Colonic mucosa (tissue), 4 donors: ENCODE measurements around the gene KRT28. TPM values are rescaled to one million over a fixed set of nuclear protein-coding genes. Genes with fewer than 3 reads are reported as not detected.

Source experiments
- DNase-seq: peaks from one replicate; pipeline ENCODE4 v3.0.0-alpha.2; 2020
- H3K27ac ChIP-seq: fragments of 200-600 bp; one replicate; pipeline ENCODE4 v1.8.0; 2021
- H3K27me3 ChIP-seq: fragments of 200-600 bp; one replicate; pipeline ENCODE4 v1.8.0; 2021
- H3K36me3 ChIP-seq: fragments of 200-600 bp; one replicate; pipeline ENCODE4 v1.8.0; 2021
- H3K4me1 ChIP-seq: fragments of 200-600 bp; one replicate; pipeline ENCODE4 v1.8.0; 2021; ENCODE audit warnings: mild to moderate bottlenecking
- H3K4me3 ChIP-seq: fragments of 200-600 bp; one replicate; pipeline ENCODE4 v1.8.0; 2021
- H3K9ac ChIP-seq, 2 donors: one replicate each; pipeline ENCODE4 v1.7.0; 2013; ENCODE audit warnings: control low read depth in 2 of 2, low read depth in 2 of 2, low read length in 2 of 2
- H3K9me3 ChIP-seq: fragments of 200-600 bp; one replicate; pipeline ENCODE4 v1.8.0; 2021
- CTCF ChIP-seq: fragments of 200-600 bp; IDR thresholded peaks from one replicate; pipeline ENCODE4 v1.8.0; 2022; ENCODE audit warnings: antibody characterized with exemption, mild to moderate bottlenecking
- intact Hi-C: fragments of 100-400 bp; cut with DNase I; formaldehyde crosslinking; loops from one replicate; pipeline ENCODE4 v1.14.1; 2022
- total RNA-seq, 2 donors: library from RNA; stranded (reverse); fragmentation: NEBNext Ultra II Directional in 1 of 2; extraction: Animal tissue kit (Norgen Biotek cat#: 25700) in 1 of 2; gene quantifications; one replicate each; pipeline ENCODE4 v1.2.1, GENCODE V29; 2021
- donor health status: healthy.
- donor health status: DM: no; HTN: no; CAD: no.
- donor health status: DM: no; HTN: no; CAD: no.

Gene KRT28
- total RNA-seq, 2 donors from 2014 or later: not detected

DNA sequence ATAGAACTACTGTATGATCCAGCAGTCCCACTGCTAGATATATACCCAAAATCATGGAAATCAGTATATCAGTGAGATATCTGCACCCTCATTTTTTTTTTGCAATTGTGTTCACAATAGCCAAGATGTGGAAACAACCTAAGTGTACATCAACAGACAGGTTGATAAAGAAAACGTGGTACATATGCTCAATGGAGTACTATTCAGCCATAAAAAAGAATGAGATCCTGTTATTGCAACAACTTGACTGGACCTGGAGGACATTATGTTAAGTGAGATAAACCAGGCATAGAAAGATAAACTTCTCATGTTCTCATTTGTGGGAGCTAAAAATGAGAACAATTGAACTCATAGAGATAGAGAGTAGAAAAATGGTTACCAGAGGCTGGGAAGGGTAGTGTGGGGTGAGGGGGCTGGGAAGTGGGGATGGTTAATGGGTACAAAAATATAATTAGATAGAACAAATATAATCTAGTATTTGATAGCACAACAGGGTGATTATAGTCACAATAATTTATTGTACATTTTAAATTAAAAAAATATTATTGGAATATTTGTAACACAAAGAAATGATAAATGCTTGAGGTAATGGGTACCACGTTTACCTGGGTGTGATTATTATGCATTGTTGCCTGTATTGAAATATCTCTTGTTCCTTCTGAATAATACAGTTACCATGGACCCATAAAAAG, 30.5 kb upstream of the KRT28 start:
- Histone ChIP-seq H3K4me3 (no peak overlapping the region), H3K27ac (no peak overlapping the region), H3K9ac (no peak overlapping the region), H3K4me1 (no peaks in the 10 kb centered on the region), H3K9me3 (no peaks in the 10 kb centered on the region), H3K36me3 (no peaks in the 10 kb centered on the region), H3K27me3 (no peaks in the 10 kb centered on the region)
- DNase-seq: no peak
- intact Hi-C loops: no loop called here
- TF ChIP-seq CTCF: no peak

- intact Hi-C loops: no loop called here
- DNase-seq: no peak
- H3K9ac ChIP-seq: no peak overlapping the region
- no peaks in the 10 kb centered on the region for H3K36me3 ChIP-seq
- TF ChIP-seq CTCF: no peak
- no peaks in the 10 kb centered on the region for H3K27me3 ChIP-seq
- H3K4me1 ChIP-seq: no peaks in the 10 kb centered on the region
- H3K27ac ChIP-seq: no peak overlapping the region
- H3K9me3 ChIP-seq: no peaks in the 10 kb centered on the region
- no peak overlapping the region for H3K4me3 ChIP-seq
These were observed 28.8 kb upstream of the KRT28 start for GRCh38 chr17:40828454-40829044.

- Histone ChIP-seq H3K4me1 (no peaks in the 10 kb centered on the region), H3K27ac (no peak overlapping the region), H3K9ac (no peak overlapping the region), H3K9me3 (no peaks in the 10 kb centered on the region), H3K4me3 (no peak overlapping the region), H3K36me3 (no peaks in the 10 kb centered on the region), H3K27me3 (no peaks in the 10 kb centered on the region)
- no peak for DNase-seq
- intact Hi-C loops: no loop called here
- no peak for TF ChIP-seq CTCF
These were observed 28.1 kb upstream of the KRT28 start for GRCh38 chr17:40827746-40828453.

DNA sequence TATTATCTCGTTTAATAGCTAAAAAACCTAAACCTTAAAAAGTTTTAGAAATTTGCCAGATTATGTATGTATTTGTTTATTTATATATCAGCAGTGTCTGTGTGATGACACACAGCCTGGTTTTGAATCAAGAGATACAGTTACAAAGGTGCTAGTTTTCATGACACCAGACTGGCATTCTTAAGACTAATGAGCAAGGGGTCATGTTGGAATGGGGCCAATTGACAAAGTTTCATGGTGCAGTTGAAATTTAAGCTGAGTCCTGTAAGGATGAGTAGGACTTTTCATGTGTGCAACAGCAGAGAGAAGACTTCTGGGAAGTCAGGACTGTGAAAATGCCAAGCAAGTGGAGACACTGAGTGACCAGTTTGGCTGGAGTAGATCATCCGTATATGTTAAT, 25.8 kb upstream of the KRT28 start:
- intact Hi-C loops: no loop called here
- Histone ChIP-seq H3K27ac (no peak overlapping the region), H3K4me3 (no peak overlapping the region), H3K27me3 (no peaks in the 10 kb centered on the region), H3K9me3 (no peaks in the 10 kb centered on the region), H3K4me1 (no peaks in the 10 kb centered on the region), H3K9ac (no peak overlapping the region), H3K36me3 (no peaks in the 10 kb centered on the region)
- no peak for TF ChIP-seq CTCF
- no peak for DNase-seq

DNA sequence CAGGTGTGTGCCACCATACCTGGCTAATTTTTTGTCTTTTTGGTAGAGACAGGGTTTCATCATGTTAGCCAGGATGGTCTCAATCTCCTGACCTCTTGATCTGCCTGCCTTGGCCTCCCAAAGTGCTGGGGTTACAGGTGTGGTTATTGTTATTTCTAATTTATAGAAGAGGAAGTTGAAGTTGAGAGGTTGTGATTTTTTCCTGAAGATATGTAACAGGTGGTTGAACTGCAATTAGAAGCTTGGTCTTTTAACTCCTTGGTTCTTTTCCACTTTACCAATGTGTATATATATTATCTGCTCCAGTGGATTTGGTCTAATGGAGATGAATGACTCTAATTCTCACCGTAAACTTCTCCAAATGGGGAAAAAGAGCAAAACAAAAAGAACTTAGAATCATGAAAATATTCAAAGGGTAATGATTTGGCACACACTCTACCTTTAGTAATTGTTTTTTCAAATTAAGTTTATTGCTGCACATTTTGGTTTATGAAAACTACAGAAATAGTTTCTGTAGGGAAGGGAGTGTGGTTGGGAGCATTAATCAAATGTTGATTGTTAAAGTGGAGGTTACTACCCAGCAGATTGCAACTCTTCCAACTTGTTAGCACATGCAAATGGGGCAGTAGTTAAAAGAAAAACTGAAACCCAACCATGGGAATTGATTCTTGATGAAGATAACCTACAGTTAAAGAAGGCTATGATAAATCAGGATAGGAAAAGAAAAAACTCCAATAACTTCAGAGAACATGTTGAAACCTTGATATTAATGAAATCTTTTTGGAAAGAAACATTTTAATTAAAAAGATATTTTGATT, 24.5 kb upstream of the KRT28 start:
- no peaks in the 10 kb centered on the region for H3K9me3 ChIP-seq
- no peaks in the 10 kb centered on the region for H3K36me3 ChIP-seq
- intact Hi-C loops: no loop called here
- no peak overlapping the region for H3K4me3 ChIP-seq
- DNase-seq: no peak
- TF ChIP-seq CTCF: no peak
- no peak overlapping the region for H3K9ac ChIP-seq
- no peaks in the 10 kb centered on the region for H3K27me3 ChIP-seq
- no peaks in the 10 kb centered on the region for H3K4me1 ChIP-seq
- no peak overlapping the region for H3K27ac ChIP-seq
